Measurements from ENCODE around the gene PATZ1. TPM values are rescaled to one million over a fixed set of nuclear protein-coding genes. Genes with fewer than 3 reads are reported as not detected.
"Not testable (repeated sequence)": the region's sequence is repeated elsewhere in the genome, so short reads cannot be mapped to it uniquely, and the experiment has no call there.

The PATZ1 gene
- total RNA-seq, 1 donor from 2014 or later: 24.3 TPM

- no peaks in the 10 kb centered on the region for H3K27me3 ChIP-seq
- intact Hi-C loops (cut with DNase I): no loop called here
- H3K27ac ChIP-seq: no peak overlapping the region
- peaks cover 8% of the 10 kb centered on the region for H3K4me1 ChIP-seq
- H3K36me3 ChIP-seq: no peaks in the 10 kb centered on the region
- TF ChIP-seq CTCF (IDR thresholded peaks at IDR 0.05): no peak
- ATAC-seq (no peak), DNase-seq (no peak)
- H3K4me3 ChIP-seq: no peak overlapping the region
- H3K9me3 ChIP-seq: no peaks in the 10 kb centered on the region
These were observed 3.8 kb upstream of the PATZ1 start for GRCh38 chr22:31349960-31350359.

DNA sequence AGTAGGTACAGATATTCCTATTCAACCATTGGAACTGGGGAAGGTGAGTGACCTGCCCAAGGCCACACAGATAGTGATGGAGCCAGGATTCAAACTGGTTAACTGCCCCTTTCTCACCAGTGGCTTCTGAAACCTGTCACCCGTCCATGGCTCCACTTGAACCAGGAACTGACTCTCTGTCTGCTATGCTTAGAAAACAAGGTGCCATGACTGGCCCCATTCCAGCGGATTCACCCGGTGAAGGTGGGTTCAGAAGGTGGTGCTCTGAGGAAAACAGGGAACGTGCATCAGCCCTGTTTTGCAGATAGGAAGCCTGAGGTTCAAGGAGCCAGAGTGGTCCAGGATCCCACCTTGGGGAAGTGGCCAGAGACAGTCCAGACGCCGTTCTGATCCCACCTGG is 2.6 kb upstream of the PATZ1 start:
- ATAC-seq (no peak), DNase-seq (no peak)
- Histone ChIP-seq H3K27me3 (no peaks in the 10 kb centered on the region), H3K4me3 (no peak overlapping the region), H3K4me1 (peaks cover 20% of the 10 kb centered on the region), H3K9me3 (no peaks in the 10 kb centered on the region), H3K36me3 (no peaks in the 10 kb centered on the region), H3K27ac (no peak overlapping the region)
- no peak for TF ChIP-seq CTCF (IDR thresholded peaks at IDR 0.05)
- intact Hi-C loops (cut with DNase I): no loop called here

DNA sequence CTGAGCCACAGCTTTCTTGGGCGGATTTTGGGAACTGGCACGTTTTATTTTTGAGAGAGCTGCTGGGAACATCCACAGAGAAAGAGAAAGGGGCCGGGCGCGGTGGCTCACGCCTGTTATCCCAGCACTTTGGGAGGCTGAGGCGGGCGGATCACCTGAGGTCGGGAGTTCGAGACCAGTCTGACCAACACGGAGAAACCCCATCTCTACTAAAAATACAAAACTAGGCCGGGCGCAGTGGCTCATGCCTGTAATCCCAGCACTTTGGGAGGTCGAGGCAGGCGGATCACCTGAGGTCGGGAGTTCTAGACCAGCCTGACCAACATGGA is 1.8 kb upstream of the PATZ1 start:
- intact Hi-C loops (cut with DNase I): not testable (repeated sequence)
- peak overlapping the region; percentile 90 for H3K27ac ChIP-seq

GRCh38 chr22:31347251-31348008 is 1.3 kb upstream of the PATZ1 start:
- no peak for TF ChIP-seq CTCF (IDR thresholded peaks at IDR 0.05)
- no peaks in the 10 kb centered on the region for H3K27me3 ChIP-seq
- ATAC-seq (peak; percentile 51), DNase-seq (peak; percentile 85)
- H3K27ac ChIP-seq: peak overlapping the region; percentile 90
- intact Hi-C loops (cut with DNase I): no loop called here
- peak overlapping the region; percentile 75 for H3K4me3 ChIP-seq
- peaks cover 33% of the 10 kb centered on the region for H3K4me1 ChIP-seq
- no peaks in the 10 kb centered on the region for H3K9me3 ChIP-seq
- no peaks in the 10 kb centered on the region for H3K36me3 ChIP-seq

More for the DNA sequence above, 1.8 kb upstream of the PATZ1 start:
- not testable (repeated sequence) for H3K27me3 ChIP-seq, DNase-seq, ATAC-seq, H3K36me3 ChIP-seq, H3K9me3 ChIP-seq
- H3K4me3 ChIP-seq: peak overlapping the region; percentile 75
- H3K4me1 ChIP-seq: peaks cover 28% of the 10 kb centered on the region

GRCh38 chr22:31346733-31347250 is 646 bp upstream of the PATZ1 start:
- peaks cover 38% of the 10 kb centered on the region for H3K4me1 ChIP-seq
- DNase-seq (peak; percentile 82), ATAC-seq (peak; percentile 26)
- intact Hi-C loops (cut with DNase I): no loop called here
- no peak for TF ChIP-seq CTCF (IDR thresholded peaks at IDR 0.05)
- H3K9me3 ChIP-seq: no peaks in the 10 kb centered on the region
- H3K4me3 ChIP-seq: peak overlapping the region; percentile 75
- peaks cover 5% of the 10 kb centered on the region for H3K36me3 ChIP-seq
- H3K27ac ChIP-seq: peak overlapping the region; percentile 90
- H3K27me3 ChIP-seq: no peaks in the 10 kb centered on the region

DNA sequence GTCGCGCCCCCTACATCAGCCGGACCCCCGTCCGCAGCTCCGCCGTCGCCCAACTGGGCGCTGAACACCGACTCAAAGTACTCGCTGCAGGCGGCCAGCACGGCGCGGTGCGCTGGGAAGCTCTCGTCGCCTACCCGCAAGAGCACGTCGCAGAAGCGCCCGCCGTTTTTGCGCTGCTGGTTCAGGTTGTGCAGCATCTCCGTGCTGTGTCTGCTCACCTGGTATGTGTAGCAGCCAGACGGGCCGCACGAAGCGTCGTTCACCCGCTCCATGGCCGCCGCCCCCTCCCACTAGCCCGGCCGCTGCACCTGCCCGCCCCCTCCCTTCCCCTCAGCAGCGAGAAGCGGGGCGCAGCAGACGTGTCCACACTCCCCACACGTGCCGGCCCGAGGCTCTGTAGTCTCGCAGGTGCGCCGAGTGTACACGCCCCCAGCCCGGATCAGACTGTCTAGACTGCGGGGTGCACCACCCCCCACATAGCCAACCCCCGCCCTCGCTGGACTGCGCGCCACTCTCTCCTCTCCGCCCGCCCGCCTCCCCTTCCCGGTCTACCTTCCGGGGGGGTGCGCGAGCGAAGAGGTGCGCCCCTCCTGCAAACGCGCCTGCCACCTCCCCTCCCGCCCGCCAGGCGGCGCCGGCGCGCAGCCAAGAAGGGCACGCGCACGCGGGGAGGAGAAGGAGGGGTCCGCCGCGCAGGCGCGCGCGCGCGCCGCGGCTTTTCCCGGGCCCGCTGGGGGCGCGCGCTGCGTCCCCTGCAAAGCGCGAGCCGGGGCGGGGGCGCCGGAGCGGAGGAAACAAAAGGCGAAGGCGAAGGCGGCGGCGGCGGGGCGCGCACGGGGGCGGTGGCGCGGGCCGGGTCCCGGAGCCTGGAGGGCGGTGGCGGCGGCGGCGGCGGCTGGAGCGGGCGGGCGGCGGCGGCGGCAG is 553 bp downstream of the PATZ1 start:
- Histone ChIP-seq H3K27ac (peak overlapping the region; percentile 90), H3K4me1 (peaks cover 45% of the 10 kb centered on the region), H3K4me3 (peak overlapping the region; percentile 75), H3K36me3 (peaks cover 17% of the 10 kb centered on the region), H3K27me3 (no peaks in the 10 kb centered on the region), H3K9me3 (no peaks in the 10 kb centered on the region)
- DNase-seq (peak; percentile 93), ATAC-seq (peak; percentile 79)
- intact Hi-C loops (cut with DNase I): no loop called here
- peak; percentile 66 for TF ChIP-seq CTCF (IDR thresholded peaks at IDR 0.05)

All from upper lobe of right lung (tissue), 1 donor.